Endothelial cell of umbilical vein (primary cell): ENCODE data around the gene CHI3L2. TPM values are rescaled to one million over a fixed set of nuclear protein-coding genes. Genes with fewer than 3 reads are reported as not detected.

Source experiments
- BruUV-seq: library from RNA; stranded (reverse); fragments of 400-500 nt; replicated peaks from 2 replicates; lab custom pipeline; 2021; lab: Mats Ljungman, UMichigan
- CTCF ChIA-PET: fragments of 300-600, 350-600 bp; sonication (Branson Sonifier 250); formaldehyde crosslinking; loops from one replicate; lab custom pipeline; 2021; ENCODE audit warnings: antibody characterized with exemption, inconsistent platforms; lab: Charles Lee
- POLR2A ChIA-PET: fragments of 300-600, 350-600 bp; sonication (Branson Sonifier 250); formaldehyde crosslinking; loops from one replicate; lab custom pipeline; 2021; ENCODE audit warnings: antibody characterized with exemption, inconsistent platforms; lab: Charles Lee
- DNase-seq: peaks from one replicate; pipeline ENCODE4 v3.0.0-alpha.2; 2011; ENCODE audit warnings: low read depth, low spot score
- FAIRE-seq: peaks from 2 replicates; lab custom pipeline; 2011; peaks lifted over from hg19 to GRCh38; lab: Jason Lieb, UNC
- H2AFZ ChIP-seq: 2 replicates; pipeline ENCODE4 v1.6.0; 2012; ENCODE audit warnings: low read depth, low read length, control low read depth, inconsistent platforms
- H3K27ac ChIP-seq: 2 replicates; pipeline ENCODE4 v1.5.1; 2011; ENCODE audit warnings: low read depth, mild to moderate bottlenecking, control low read depth, low read length, moderate library complexity; ENCODE audit not compliant: insufficient read depth
- H3K27me3 ChIP-seq, 2 experiments: 2 replicates each; pipeline versions ENCODE4 v1.6.0 to v1.6.1; 2011; ENCODE audit warnings: low read length in 2 of 2, mixed read lengths in 1 of 2; ENCODE audit not compliant: control insufficient read depth in 2 of 2, insufficient read depth in 2 of 2
- H3K36me3 ChIP-seq, 2 experiments: 2 replicates in 1 of 2; 3 replicates in 1 of 2; pipeline ENCODE4 v1.5.1; 2011; ENCODE audit warnings: low read length in 2 of 2, mild to moderate bottlenecking in 1 of 2, moderate library complexity in 1 of 2; ENCODE audit not compliant: control insufficient read depth in 2 of 2, insufficient read depth in 2 of 2; ENCODE audit errors: extremely low read depth in 1 of 2
- H3K4me1 ChIP-seq: 3 replicates; pipeline ENCODE4 v1.5.1; 2011; ENCODE audit warnings: mild to moderate bottlenecking, low read length; ENCODE audit not compliant: control insufficient read depth, insufficient read depth; ENCODE audit errors: extremely low read depth
- H3K4me2 ChIP-seq: 2 replicates; pipeline ENCODE4 v1.6.1; 2011; ENCODE audit warnings: low read length, control low read depth, mixed read lengths; ENCODE audit not compliant: insufficient read depth
- H3K4me3 ChIP-seq, 3 experiments: fragments of 200-600 bp in 1 of 3; sonication (generic), shearing (Covaris generic) in 1 of 3; replicated peaks in 1 of 3; 2 replicates each; pipeline ENCODE4 v1.5.1; 2011 to 2016; ENCODE audit warnings: control low read depth in 3 of 3, low read length in 3 of 3, mild to moderate bottlenecking in 2 of 3, inconsistent platforms in 1 of 3, low read depth in 1 of 3, moderate library complexity in 1 of 3; ENCODE audit not compliant: insufficient read depth in 1 of 3
- H3K79me2 ChIP-seq: 2 replicates; pipeline ENCODE4 v1.6.0; 2012; ENCODE audit warnings: low read length, inconsistent platforms; ENCODE audit not compliant: control insufficient read depth, insufficient read depth
- H3K9ac ChIP-seq: replicated peaks from 2 replicates; pipeline ENCODE3; 2011; ENCODE audit warnings: low read length, control low read depth; ENCODE audit not compliant: insufficient read depth; ENCODE audit errors: extremely low read depth
- H3K9me1 ChIP-seq: replicated peaks from 3 replicates; pipeline ENCODE4 v1.6.0; 2011; ENCODE audit warnings: mild to moderate bottlenecking, low read length; ENCODE audit not compliant: control insufficient read depth, insufficient read depth; ENCODE audit errors: extremely low read depth
- H3K9me3 ChIP-seq: replicated peaks from 2 replicates; pipeline ENCODE4 v1.5.1; 2012; ENCODE audit warnings: low read length, inconsistent platforms; ENCODE audit not compliant: control insufficient read depth, insufficient read depth
- H4K20me1 ChIP-seq: replicated peaks from 2 replicates; pipeline ENCODE3; 2011; ENCODE audit warnings: mild to moderate bottlenecking, low read length; ENCODE audit not compliant: control insufficient read depth, insufficient read depth; ENCODE audit errors: extremely low read depth
- CTCF ChIP-seq, 2 donors: IDR thresholded peaks; 1 replicate in 1 of 2; 2 replicates in 1 of 2; pipeline ENCODE4 v1.5.1; 2011; ENCODE audit warnings: low read length in 2 of 2, mild to moderate bottlenecking in 2 of 2, moderate library complexity in 2 of 2, control low read depth in 1 of 2, inconsistent platforms in 1 of 2, low read depth in 1 of 2; ENCODE audit not compliant: insufficient read depth in 1 of 2; ENCODE audit errors: extremely low read depth in 1 of 2
- EZH2 ChIP-seq: IDR thresholded peaks from 2 replicates; pipeline ENCODE4 v1.6.1; 2012; ENCODE audit warnings: borderline replicate concordance, low read depth, mild to moderate bottlenecking, moderate library complexity, low read length, inconsistent platforms; ENCODE audit not compliant: severe bottlenecking
- FOS ChIP-seq: IDR thresholded peaks from 2 replicates; pipeline ENCODE4 v1.6.1; 2011; ENCODE audit warnings: mild to moderate bottlenecking, low read length, moderate library complexity, borderline replicate concordance; ENCODE audit not compliant: insufficient read depth
- GATA2 ChIP-seq: IDR thresholded peaks from 2 replicates; pipeline ENCODE4 v1.7.0; 2011; ENCODE audit warnings: low read depth, mild to moderate bottlenecking, moderate library complexity, mixed read lengths, low read length; ENCODE audit not compliant: insufficient read length, insufficient read depth
- JUN ChIP-seq: IDR thresholded peaks from 2 replicates; pipeline ENCODE4 v1.6.1; 2011; ENCODE audit warnings: borderline replicate concordance, low read depth; ENCODE audit not compliant: insufficient read length, insufficient read depth
- MAX ChIP-seq: IDR thresholded peaks from 2 replicates; pipeline ENCODE4 v1.6.1; 2011; ENCODE audit not compliant: insufficient read depth, insufficient read length
- MYC ChIP-seq: IDR thresholded peaks from one replicate; pipeline ENCODE4 v1.6.1; 2011; ENCODE audit warnings: mild to moderate bottlenecking, low read depth, low read length
- POLR2A ChIP-seq: IDR thresholded peaks from 2 replicates; pipeline ENCODE4 v1.6.1; 2012; ENCODE audit warnings: low read depth, mild to moderate bottlenecking, control low read depth, low read length
- POLR2AphosphoS5 ChIP-seq: IDR thresholded peaks from 2 replicates; pipeline ENCODE4 v1.6.1; 2012; ENCODE audit warnings: low read depth, mild to moderate bottlenecking, control low read depth, low read length, moderate library complexity; ENCODE audit not compliant: insufficient read depth
- dilution Hi-C: fragments of 300-500 bp; cut with MboI; formaldehyde crosslinking; loops from one replicate; pipeline ENCODE4 v1.15.0; 2019; ENCODE audit warnings: low sequenced_read_pairs; ENCODE audit not compliant: extremely low pct_ligation_motif_present
- intact Hi-C: fragments of 100-400 bp; cut with micrococcal nuclease; formaldehyde crosslinking; loops from one replicate; pipeline ENCODE4 v1.10.0; 2022
- polyA plus RNA-seq, 4 experiments: library from polyadenylated mRNA; depleted of rRNA in 3 of 4; stranded (reverse) in 3 of 4; unstranded in 1 of 4; fragments of >200 nt; gene quantifications; 2 replicates each; pipeline versions ENCODE4 v1.2.1 to v1.2.3, GENCODE V29; 2011 to 2012; ENCODE audit warnings: missing spikeins in 1 of 4
- total RNA-seq: library from RNA; stranded (reverse); gene quantifications from 2 replicates; pipeline ENCODE4 v1.2.3, GENCODE V29; 2021

The CHI3L2 gene
- total and polyA plus RNA-seq, 2 donors (not counting 3 experiments of a cell fraction or from before 2014, with no cell fraction given) = not detected

- BruUV-seq = no TSS peak
- FAIRE-seq (no peak), DNase-seq (no peak)
- Histone ChIP-seq H3K4me3 (no peak overlapping the region), H3K9me3 (no peaks in the 10 kb centered on the region), H2AFZ (no peak overlapping the region), H3K9me1 (no peaks in the 10 kb centered on the region), H3K36me3 (peaks cover 0 to 6% of the 10 kb centered on the region in 2 experiments), H3K9ac (no peak overlapping the region), H3K4me2 (no peak overlapping the region), H4K20me1 (no peaks in the 10 kb centered on the region), H3K27ac (no peak overlapping the region), H3K27me3 (peaks cover 5 to 6% of the 10 kb centered on the region in 2 experiments), H3K79me2 (no peaks in the 10 kb centered on the region), H3K4me1 (no peaks in the 10 kb centered on the region)
- CTCF ChIA-PET = interaction anchor here (1.0 to 1.1 kb wide), 3 partner anchors 9 to 24 kb away, joined by 3 to 4 read pairs (median 4); partner anchors contain the start of gene DENND2D
- TF ChIP-seq POLR2AphosphoS5 (no peak), JUN (no peak), POLR2A (no peak), MYC (no peak), GATA2 (no peak), EZH2 (no peak), FOS (no peak), MAX (no peak), CTCF (IDR thresholded peaks at IDR 0.05; ENCODE audit: extremely low read depth in 1 of 2, insufficient read depth in 1 of 2, low read depth in 1 of 2, low read length in 2 of 2) (no peak)
- dilution Hi-C loops = no loop called here
- intact Hi-C loops = no loop called here
- POLR2A ChIA-PET = no interaction called here
Measured at GRCh38 chr1:111190931-111191451, 36.5 kb upstream of the CHI3L2 start.
